ENCODE data around the gene PLD3.
A peak's percentile ranks its signal among the peaks of the same experiment; 100 is the strongest.

PLD3 gene, protein sequence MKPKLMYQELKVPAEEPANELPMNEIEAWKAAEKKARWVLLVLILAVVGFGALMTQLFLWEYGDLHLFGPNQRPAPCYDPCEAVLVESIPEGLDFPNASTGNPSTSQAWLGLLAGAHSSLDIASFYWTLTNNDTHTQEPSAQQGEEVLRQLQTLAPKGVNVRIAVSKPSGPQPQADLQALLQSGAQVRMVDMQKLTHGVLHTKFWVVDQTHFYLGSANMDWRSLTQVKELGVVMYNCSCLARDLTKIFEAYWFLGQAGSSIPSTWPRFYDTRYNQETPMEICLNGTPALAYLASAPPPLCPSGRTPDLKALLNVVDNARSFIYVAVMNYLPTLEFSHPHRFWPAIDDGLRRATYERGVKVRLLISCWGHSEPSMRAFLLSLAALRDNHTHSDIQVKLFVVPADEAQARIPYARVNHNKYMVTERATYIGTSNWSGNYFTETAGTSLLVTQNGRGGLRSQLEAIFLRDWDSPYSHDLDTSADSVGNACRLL

DNA sequence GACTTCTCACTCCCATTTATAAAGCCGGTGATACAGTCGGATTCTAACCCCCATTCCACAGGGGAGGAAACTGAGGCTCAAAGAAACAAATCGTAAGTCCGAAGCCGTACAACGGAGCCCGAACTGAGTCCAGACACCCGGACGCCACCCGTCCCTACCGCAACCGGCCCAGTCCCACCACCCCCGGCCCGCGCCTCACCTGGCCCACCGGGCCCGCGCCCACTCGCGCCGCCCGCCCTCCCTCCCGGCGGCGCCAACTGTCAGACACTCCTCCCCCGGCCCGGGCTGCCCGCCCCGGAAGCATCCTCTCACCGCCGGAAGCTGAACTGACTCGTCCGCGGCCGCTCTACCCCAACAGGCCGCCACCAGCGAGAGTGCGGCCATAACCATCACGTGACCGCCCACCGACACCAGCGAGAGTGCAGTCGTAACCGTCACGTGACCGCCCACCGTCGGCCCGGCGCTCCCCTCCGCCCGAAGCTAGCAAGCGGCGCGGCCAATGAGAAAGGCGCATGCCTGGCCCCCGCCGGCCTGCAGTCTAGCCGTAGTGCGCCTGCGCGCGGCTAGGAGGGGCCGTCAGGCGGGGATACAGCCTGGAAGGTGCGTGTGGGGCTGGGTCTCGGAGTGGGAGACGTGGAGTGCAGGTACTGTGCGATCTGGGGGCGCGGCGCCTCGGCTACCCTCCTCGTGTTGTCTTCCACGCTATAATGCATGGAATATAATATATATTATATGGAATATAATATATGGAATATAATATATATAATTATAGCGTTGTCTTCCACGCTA, at the start of gene PLD3, which contains the start of gene C19orf47:
Gene PLD3 (plus strand): TSS at position 571 of the 789 bp plus-strand sequence. CDS start 17,789 bp downstream, outside the sequence.
Gene C19orf47 (minus strand): TSS at position 273 of the 789 bp plus-strand sequence. CDS start 6,540 bp downstream, outside the sequence.
- DNase-seq = peak; percentile 97

DNA sequence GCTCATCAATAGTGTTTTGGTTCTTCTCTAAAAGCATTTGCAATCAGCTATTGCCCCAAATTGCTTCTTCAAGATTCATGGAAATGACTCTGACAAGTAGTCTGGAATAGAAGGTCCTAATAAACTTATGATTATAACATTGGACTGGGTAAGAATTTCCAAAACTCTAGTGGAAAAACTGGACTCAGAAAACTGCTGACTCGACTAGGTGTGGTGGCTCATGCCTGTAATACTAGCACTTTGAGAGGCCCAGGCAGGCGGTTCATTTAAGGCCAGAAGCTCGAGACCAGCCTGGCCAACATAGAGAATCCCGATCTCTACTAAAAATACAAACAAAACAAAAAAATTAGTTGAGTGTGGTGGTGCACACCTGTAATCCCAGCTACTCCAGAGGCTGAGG, 47.8 kb upstream of the PLD3 start:
- DNase-seq = no peak

DNA sequence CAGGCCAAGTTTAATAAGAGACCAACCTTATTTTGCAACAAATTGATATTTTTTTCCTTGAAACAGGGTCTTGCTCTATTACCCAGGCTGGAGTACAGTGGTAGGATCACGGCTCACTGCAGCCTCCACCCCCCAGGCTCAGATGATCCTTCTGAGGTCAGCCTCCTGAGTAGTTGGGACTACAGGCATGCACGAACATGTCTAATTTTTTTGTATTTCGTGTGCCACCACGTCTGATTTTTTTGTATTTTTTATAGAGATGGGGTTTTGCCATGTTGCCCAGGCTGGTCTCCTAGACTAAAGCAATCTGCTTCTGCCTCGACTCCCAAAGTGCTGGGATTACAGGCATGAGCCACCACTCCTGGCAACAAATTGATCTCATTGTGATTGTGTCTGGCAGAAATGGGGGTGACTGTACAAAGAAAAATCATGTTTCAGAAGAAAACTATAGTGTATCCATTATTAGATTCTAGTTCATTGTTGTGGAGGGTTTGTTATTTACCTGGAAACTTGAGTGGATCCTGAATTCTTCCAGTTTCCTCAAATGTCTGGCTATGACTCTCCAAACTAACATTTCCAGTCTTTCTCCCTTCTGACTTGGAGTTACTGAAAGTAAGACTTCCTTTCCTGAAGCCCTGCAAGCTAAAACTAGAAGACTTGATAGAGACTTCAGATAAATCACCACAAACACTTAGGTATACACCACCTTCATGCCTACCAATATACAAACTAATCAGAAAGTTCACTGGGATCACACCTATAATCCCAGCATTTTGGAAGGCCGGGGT, 46.1 kb upstream of the PLD3 start:
- no peak for DNase-seq

DNA sequence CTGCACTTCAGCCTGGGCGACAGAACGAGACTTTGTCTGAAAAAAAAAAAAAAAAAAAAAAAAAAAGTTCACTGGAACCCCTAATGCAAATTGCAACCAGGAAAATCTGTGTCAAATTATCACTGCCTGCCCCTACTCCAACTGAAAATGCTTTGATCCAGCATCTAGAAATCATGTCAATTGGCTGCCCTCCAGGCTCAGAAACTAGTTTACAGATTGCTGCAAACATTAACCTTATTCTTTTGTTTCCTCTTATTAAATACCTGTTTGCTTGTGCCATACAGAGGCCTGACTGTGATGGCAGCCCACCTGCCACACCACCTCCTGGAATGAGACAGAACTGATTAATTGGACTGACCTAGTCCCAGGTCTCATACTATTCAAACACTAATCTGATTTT, 44.7 kb upstream of the PLD3 start:
- no peak for DNase-seq

DNA sequence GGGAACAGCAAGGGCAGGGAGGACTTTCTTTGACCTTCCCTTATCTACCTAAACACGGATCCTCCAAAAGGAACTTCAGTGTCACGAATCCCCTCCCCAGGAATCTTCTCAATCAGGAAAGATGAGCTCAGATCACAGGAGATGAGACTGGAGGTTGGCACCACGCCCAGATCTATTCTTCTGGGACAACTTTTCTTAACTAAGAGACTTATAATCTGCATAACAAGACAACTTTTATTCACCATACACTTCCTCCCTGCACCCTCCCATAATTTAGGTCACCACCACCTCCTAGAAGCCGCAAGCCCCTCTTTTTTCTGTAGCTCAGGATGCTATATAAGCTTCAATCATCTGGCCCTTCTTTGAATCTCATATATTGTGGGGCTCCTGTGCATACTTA, 44.2 kb upstream of the PLD3 start:
- DNase-seq = no peak

DNA sequence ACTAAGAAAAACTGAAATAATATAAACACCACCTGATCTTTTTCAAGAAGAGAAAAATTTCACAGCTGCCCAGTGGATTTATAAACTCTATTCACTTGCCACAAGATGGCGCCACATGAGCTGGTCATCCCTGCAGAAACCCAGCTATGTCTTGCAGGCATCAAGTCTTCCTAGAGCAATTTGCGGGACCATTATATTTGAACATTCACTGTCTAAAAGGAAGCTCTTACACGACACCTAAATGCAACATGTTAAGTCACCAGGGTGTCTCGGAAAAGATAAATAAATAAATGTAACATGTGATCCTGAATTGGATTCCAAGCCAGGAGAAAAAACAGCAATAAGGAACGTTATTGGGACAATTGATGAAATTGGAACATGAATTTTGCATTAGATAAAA, 43.1 kb upstream of the PLD3 start:
- peak; percentile 20 for DNase-seq

DNA sequence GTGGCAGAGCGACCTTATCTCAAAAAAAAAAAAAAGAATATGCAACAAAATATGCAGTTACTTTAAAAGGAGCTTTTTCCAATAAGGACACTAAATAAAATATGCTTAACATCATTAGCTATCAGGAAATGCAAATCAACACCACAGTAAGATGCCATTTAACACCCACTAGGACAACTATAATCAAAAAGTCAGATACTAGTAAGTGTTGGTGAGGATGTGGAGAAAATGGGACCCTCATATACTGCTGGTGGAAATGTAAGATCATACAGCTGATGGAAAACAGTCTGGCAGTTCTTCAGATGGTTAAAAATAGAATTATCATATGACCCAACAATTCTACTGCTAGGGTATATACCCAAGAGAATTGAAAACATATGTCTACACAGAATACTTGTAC, 38.8 kb upstream of the PLD3 start:
- DNase-seq = no peak

DNA sequence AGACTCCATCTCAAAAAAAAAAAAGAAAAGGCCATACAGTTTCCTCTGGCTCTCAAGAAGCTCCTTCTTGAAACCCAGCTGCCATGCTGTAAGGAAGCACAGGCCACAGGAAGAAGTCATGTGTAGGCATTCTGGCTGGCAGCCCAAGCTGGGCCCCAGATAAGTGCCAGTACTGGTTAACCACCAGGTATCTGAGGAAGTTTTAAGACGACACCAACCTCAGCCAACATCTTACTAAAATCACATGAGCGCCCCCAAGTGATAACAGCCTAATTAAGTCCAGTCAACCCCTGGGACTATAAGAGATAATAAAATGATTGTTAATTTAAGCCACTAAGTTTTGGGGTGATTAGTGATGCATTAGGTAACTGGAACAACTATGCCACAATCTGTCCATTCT, 36.0 kb upstream of the PLD3 start:
- DNase-seq = no peak

DNA sequence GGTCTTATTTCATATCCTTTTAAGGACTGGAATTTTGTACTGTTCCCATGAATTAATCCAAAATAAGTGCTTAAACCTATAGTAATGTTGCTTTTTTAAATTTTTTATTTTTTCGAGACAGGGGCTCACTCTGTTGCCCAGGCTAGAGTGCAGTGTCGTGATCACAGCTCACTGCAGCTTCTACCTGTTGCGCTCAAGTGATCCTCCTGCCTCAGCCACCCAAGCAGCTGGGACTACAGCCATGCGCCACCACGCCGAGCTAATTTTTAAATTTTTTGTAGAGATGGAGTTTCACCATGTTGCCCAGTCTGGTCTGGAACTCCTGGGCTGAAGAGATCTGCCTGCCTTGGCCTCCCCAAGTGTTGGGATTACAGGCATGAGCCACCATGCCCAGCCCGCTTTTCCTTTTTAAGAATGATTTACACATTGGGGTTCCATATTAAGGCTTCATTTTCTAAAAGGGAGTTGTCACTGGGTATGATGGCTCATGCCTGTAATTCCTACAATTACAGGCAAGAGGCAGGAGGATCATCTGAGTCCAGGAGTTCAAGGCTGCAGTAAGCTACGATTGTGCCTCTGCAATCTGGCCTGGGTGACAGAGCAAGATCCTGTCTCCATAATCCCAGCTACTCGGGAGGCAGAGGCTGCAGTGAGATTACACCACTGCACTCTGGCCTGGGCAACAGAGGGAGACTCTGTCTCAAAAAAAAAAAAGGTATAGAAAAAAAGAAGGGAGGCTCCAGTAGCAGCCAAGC, 35.1 kb upstream of the PLD3 start:
- DNase-seq = no peak

DNA sequence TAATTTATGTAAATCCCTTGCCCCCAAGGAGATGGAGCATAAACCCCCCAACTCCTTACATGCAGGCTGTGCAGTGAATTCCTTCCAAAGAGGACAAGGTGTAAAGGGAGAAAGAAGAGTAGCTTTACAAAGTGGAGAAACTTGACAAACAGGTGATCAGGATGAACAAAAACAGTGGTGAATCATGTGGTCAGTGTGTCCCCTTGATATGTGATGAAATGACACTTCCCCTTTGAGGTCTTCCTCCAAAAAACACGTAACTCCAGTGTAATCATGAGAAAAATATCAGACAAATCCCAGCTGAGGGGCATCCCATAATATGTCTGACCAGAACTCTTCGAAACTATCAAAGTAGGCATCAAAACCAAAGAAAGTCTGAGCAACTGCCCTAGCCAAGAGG, 33.8 kb upstream of the PLD3 start:
- no peak for DNase-seq

DNA sequence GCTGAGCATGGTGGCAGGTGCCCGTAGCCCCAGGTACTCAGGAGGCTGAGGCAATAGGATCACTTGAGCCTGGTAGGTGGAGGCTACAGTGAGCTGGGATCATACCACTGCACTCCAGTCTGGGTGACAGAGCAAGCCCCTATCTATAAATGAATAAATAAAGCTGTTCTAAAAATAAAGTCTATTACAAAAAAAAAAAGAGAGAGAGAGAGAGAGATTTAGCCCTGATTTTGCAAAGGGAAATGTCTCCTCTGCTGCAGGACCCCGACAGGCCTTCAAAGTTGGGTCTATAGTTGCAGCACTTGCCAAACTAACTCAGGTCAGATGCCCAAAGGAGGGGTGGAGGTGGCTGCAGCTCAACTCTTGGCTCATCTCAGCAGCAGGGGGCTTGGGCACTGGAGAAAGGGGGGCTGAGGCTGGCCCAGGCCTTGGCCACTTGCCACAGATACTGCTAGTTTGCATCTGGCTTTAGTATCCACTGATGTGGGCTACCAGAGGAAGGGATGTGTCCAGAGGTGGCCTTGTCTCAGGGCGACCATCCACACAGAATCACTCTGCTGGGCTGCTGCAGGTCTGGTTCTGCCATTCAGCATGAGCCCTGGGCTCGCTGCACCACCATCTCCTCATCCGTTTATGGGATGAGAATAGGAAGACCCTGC, 32.6 kb upstream of the PLD3 start:
- no peak for DNase-seq

DNA sequence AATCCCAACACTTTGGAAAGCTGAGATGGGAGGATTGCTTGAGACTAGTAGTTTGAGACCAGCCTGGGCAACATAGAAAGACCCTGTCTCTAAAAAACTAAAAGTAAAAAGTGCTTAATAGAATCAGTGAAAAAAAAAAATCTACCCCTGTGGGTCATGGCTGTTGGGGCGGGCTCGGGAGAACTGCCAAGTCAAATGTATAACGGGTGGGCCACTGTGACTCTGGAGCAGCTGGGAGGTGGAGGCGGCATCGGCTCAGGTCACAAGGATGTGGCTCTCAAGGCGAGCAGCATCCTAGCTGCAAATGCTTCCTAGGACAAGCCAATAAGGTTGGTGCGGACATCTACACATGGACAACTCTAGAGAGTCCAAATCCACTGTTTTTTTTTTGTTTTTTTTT, 31.2 kb upstream of the PLD3 start:
- no peak for DNase-seq

DNA sequence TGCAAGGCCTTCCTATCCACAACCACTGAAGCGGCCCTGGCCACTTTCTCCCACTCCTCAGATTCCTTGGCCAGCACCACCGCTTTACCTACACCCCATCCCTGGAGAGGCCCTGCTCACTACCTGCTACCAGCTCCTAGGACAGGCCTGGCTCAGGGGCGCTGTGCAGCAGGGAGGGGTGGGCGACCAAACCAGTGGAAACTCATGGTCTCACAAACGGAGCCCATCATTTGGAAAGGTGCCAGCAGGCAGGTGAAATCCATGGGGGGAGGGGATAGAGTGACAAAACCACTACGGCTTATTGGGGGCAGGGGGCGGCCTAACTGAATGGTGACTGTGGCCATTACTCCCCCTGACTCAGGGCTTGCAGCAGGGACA, 27.9 kb upstream of the PLD3 start:
- DNase-seq = no peak

DNA sequence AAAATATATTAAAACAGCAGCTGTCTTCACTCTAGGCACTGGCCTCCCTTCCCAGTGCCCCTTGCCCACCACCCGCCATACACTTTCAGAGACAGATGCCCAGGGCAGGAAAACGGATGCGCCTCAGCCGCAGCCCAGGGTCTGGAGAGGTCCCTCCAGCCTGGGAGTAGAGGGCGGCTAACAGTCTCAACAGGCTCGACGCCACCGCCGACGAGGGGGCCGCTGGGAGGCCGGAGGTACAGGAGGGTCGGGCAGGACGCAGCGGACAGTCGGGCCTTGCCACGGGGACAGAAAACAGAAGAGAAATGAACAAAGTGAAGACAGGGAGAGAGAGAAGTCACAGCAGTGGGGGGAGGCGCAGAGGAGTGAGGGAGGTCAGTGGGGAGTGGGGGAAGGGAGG, 27.4 kb upstream of the PLD3 start:
- no peak for DNase-seq

DNA sequence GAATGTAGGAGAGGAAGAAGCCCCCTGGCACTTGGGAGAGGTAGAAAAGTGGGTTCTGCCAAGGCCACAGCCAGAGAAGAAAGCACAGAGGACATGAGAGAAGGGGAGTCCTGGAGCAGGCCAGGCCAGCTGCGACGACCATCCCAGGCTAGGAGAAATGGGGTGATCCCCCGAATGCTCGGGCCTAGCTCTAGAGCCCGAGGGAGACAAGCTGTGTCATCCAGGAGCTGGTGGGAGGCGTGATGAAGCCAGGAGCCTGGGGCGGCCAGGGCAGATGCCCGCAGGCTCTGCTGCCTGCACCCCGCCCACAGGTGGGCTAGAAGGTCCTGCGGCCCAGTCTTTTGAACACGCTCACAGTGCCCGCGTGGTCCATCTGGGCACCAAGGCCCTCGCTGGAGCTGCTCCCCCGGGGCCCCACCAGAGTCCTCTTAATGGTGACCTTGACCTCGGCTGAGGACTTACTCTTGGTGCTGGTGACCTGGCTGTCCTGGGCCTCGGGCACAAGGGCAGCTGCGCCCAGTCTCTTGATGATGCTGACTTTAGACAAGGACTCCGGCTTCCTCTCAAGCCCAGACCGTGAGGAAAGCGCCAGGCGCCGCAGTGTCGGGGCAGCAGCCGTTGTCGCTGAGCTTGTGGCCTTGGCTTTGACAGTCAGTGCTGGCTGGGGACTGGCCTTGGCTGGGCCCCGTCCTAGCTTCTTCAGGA, 26.8 kb upstream of the PLD3 start:
- no peak for DNase-seq

DNA sequence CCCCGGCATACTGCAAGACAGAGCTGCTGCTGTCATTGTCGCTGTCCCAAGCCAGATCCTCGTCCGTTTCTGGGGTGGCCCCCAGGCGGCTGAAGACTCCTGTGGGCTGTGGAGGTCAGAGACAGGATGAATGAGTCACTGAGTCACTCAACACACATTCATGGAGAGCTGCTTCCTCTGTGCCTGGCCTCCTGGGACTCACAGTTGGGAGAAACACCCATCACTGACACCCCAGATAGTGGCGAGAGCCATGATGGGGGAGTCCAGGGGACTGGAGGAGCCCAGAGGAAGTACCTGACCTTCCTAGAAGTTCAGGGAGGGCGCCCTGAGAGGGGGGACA, 26.3 kb upstream of the PLD3 start:
- no peak for DNase-seq

DNA sequence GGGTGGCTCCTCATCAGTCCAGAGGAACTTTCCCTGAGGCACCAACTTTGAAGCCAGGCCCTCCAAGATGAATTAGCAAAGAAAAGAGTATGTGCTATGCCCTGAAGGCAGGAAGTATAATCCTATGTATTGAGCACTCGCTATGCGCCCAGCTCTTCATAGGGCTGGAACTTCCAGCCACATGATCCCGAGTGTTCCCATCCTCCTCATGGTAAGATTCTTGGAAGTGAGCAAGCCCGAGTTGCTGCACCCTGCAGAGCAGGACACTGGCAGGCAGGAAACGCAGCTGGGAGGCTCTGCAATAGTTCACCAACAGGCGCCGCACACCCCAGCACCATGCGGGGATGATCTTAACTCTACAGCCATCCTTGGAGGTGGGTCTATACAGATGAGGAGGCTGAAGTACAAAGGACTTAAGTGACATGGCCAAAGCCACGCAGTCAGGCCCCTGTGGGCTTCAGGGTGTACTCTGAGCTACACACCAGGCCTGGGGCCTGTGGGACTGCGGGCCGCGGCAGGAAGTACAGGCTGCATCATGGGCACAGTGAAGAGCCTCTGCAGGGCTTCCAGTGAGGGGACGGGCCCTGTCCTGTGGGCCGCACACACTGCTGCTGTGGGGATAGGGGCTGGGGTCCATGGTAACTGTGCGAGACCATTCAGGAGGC, 25.4 kb upstream of the PLD3 start:
- DNase-seq = no peak

DNA sequence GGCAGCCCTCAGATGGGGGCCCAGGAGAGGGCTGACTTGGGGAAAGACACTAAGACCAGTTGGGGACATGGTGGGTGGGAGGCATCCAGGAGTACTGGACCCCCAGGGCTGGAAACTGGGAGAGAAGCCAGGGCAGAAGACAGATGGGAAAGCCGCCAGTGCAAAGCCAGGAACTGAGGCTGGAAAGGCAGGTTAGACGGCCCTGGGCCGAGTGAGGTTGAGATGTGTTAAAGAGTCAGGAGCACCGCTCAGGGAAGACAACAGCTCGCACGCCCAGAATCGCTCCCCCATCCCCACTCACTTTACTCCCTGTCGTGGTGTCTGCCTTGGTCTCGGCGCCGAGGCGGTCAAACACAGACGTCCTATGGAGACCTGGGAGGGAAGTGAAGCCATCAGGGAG, 24.8 kb upstream of the PLD3 start:
- no peak for DNase-seq

DNA sequence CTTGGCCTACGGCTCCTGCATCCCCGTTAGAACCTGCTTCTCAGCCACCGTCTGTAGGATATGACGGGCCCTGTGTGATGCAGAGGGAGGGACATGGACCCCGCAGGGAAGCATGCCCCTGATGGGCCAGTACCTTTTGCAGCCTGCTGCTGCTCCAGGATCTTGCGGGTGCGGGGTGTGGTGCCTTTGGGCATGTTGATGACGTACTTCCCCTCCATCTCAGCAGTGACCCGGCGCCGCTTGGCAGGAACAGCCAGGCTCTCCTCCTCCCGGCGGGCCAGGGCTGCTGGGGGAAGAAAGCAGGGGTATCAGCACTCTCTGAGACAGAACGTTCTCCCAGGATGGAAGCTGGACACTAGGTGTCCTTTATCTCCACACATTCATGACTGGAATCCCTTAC, 22.3 kb upstream of the PLD3 start:
- no peak for DNase-seq

DNA sequence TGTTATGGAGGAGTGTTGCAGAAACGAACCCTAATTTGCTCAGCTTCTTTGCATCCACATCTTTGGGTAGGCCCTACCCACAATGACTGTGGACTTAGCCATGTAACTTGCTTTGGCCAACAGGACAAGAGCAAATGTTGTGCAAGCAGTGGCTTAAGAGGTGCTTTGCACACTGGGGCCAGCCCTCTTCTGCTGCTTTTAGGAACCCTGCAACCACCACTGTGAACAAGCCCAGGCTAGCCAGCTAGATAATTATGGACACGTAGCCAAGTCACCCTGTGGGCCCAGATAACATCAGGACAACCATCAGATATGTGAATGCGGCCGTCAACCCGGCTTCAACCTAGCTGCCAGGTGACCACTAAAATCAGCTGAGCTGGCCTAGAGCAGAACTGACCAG, 17.4 kb upstream of the PLD3 start:
- DNase-seq = no peak

DNA sequence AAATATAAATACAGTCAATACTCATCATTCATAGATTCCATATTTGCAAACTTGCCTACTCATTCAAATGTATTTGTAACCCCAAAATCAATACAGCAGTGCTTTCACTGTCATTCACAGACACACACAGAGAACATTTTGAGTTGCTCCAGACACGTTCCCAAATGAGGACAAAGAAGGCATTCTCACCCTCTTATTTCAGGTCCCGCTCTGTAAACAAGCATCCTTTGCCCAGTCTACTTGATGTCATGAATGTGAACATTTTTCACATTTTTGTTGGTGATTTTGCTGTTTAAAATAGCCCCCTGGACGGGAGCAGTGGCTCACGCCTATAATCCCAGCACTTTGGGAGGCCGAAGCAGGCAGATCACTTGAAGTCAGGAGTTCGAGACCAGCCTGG, 15.8 kb upstream of the PLD3 start:
- DNase-seq = no peak

Data from NCI-H2107 (cell line).